Effector memory CD8-positive, alpha-beta T cell (primary cell): ENCODE data around the gene TCFL5.
"Not testable (repeated sequence)": the region's sequence is repeated elsewhere in the genome, so short reads cannot be mapped to it uniquely, and the experiment has no call there.

Experiments used
- ATAC-seq: fragments of 150-1000 bp; cut with Tn5 transposase; replicated peaks from 2 replicates; pipeline ENCODE4 v1.10.0; 2021; ENCODE audit warnings: mild to moderate bottlenecking, moderate library complexity
- DNase-seq, 3 experiments: peaks; one replicate each; pipeline ENCODE4 v3.0.0; 2021
- H3K27ac Mint-ChIP-seq, 2 donors: one replicate each; pipeline ENCODE4 v1.8.0; 2022; ENCODE audit warnings: mild to moderate bottlenecking in 2 of 2, mixed read lengths in 2 of 2, moderate library complexity in 2 of 2
- H3K27me3 Mint-ChIP-seq, 2 donors: one replicate each; pipeline ENCODE4 v1.8.0; 2022; ENCODE audit warnings: mixed read lengths in 2 of 2
- H3K36me3 Mint-ChIP-seq: one replicate; pipeline ENCODE4 v1.8.0; 2022; ENCODE audit warnings: mild to moderate bottlenecking, moderate library complexity, mixed read lengths; ENCODE audit not compliant: insufficient read depth
- H3K4me1 Mint-ChIP-seq, 2 donors: one replicate each; pipeline ENCODE4 v1.8.0; 2022; ENCODE audit warnings: low read depth in 2 of 2, mixed read lengths in 2 of 2
- H3K4me3 Mint-ChIP-seq, 2 donors: one replicate each; pipeline ENCODE4 v1.8.0; 2022; ENCODE audit warnings: mild to moderate bottlenecking in 2 of 2, mixed read lengths in 2 of 2, moderate library complexity in 2 of 2
- H3K9me3 Mint-ChIP-seq, 2 donors: one replicate each; pipeline ENCODE4 v1.8.0; 2022; ENCODE audit warnings: mixed read lengths in 2 of 2

The TCFL5 gene

GRCh38 chr20:62880935-62881661 is 19.5 kb upstream of the TCFL5 start:
- Mint-ChIP-seq H3K36me3 (peaks cover 7% of the 10 kb centered on the region), H3K9me3 (no peaks in the 10 kb centered on the region), H3K4me3 (no peak overlapping the region)

DNA sequence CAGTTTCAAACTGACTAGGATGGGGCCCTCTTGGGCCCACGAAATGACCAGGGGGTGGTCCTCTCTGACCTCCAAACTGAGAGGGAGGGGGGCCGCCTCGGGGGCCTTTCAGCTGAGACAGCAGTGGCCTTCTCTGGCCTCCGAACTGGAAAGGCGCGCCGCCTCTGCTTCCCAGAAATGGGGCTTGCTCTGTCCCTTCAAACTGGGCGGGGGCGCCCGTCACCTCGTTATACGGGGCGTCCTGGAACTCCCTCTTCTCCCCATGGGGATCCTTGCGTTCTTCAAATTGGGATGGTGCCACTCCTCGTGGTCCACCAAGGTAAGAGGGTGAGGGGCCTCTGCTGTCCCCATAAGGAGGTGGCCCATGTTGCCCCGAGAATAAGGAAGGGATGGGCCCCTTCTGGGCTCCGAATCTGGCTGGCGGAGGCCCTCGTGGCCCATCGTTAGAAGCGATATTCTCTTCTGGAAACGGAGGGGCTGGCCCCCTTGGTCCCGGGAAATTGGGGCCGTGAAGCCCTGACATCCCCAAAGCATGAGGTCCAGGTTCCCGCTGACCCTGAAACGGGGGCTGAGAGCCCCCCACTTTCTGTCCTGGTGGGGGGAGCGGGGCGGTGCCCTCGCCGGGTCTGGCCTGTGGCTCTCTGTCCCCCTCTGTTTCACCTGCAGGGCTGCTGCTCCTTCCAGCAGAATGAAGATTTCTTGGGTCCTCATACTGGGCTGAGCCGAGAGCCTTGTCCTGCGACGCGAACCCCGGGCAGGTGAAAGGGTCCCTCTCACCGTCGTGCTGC is 18.7 kb upstream of the TCFL5 start:
- H3K4me1 Mint-ChIP-seq: peaks cover 5% of the 10 kb centered on the region in 2 donors
- H3K9me3 Mint-ChIP-seq: no peaks in the 10 kb centered on the region

More at GRCh38 chr20:62880935-62881661, 19.5 kb upstream of the TCFL5 start:
- ATAC-seq: no peak
- no peak for DNase-seq
- no peak overlapping the region for H3K27ac Mint-ChIP-seq
- H3K4me1 Mint-ChIP-seq: peaks cover under 1% of the 10 kb centered on the region in 2 donors
- no peaks in the 10 kb centered on the region for H3K27me3 Mint-ChIP-seq

GRCh38 chr20:62879275-62880146 is 17.9 kb upstream of the TCFL5 start:
- Mint-ChIP-seq H3K4me3 (no peak overlapping the region), H3K4me1 (peaks cover 7% of the 10 kb centered on the region in 2 donors), H3K27ac (no peak overlapping the region), H3K36me3 (peaks cover 12% of the 10 kb centered on the region), H3K27me3 (no peaks in the 10 kb centered on the region), H3K9me3 (no peaks in the 10 kb centered on the region)
- ATAC-seq (no peak), DNase-seq (no peak)

More for the DNA sequence above, 18.7 kb upstream of the TCFL5 start:
- no peaks in the 10 kb centered on the region for H3K27me3 Mint-ChIP-seq
- DNase-seq (no peak), ATAC-seq (no peak)
- peaks cover 10% of the 10 kb centered on the region for H3K36me3 Mint-ChIP-seq
- H3K27ac Mint-ChIP-seq: no peak overlapping the region
- no peak overlapping the region for H3K4me3 Mint-ChIP-seq

DNA sequence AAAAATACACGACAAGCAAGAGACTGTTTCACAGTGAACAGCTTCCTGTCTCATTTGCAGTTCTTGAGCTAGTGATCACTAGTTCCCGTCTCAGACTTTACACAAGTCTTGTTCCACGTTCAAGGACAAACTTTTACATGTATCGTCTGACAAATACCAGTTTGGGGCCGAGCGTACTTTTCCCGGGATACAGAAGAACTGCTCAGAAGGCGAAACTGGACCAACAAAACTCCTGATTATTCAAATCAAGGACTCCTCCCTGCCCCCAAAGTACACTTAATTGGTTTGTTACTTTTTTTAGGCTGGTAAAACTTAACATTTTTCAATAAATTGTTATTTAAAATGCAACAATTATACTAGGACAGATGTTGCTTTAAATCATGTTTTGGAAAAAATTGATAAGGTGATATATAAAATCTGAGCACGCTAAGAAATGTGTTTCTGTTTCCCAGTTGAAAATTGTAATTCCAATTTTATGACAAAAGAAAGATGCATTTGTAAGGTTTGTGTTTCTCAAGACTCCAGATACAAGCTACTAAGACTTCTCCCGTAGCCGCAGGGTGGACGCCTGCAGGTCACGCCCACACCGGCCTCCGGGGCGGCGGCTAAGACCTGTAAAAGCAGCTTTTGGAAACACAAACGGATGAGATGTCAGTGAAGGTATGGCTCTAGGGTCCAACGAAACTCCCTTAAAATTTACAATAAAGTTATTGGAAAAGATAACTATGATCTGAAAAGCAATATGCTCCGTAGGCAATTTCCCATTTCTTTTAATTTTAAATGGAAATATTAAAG is 16.8 kb upstream of the TCFL5 start:
- H3K36me3 Mint-ChIP-seq: peaks cover 8% of the 10 kb centered on the region
- ATAC-seq (no peak), DNase-seq (no peak)
- H3K27ac Mint-ChIP-seq: no peak overlapping the region
- peaks cover 13 to 14% of the 10 kb centered on the region in 2 donors for H3K4me1 Mint-ChIP-seq
- H3K4me3 Mint-ChIP-seq: no peak overlapping the region
- no peaks in the 10 kb centered on the region for H3K27me3 Mint-ChIP-seq
- no peaks in the 10 kb centered on the region for H3K9me3 Mint-ChIP-seq

DNA sequence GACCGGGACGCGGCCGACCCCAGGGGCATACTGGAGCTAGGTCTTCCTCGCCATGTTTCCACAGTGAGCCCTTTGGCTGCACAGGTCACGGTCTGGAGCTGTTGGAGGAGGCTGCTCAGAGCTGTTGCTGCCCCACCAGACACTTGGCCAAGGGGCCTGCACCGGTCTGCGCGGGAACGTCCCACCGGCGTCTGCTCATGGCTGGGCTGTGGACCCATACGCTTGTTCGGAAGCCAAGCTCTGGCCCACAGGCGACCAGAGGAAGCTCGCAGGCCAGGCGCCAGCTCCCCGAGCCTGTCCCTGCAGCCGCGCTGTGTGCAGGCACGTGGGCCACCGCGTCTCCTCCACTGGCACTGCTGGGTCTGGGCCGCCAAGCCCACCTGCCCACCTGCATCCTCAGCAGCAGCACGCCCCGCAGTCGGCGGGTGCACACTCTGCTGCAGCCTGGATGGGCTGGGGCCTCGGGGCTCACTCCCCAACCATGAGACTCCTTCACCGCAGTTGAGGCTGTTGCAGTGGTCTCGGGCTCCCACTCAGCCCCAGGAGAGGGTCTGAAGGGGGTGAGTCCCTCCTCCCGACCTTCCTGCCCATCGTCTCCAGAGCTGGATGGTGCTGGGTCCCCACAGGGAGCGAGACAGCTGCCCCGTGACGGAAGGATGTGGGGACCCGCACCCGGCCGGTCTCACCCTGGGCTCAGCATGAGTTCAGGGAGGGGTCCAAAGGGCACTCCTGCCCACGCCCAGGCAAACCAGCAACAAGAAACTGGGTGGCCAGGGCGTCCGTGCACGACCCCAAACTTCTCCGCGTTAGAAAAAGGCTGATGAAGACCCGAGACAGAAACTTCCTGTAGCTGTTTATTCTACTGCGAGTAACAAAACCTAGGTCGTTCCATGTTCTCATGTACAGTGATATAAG is 15.5 kb upstream of the TCFL5 start:
- peaks cover 8% of the 10 kb centered on the region for H3K36me3 Mint-ChIP-seq
- H3K27me3 Mint-ChIP-seq: peaks cover 5 to 11% of the 10 kb centered on the region in 2 donors
- no peak overlapping the region for H3K4me3 Mint-ChIP-seq
- H3K9me3 Mint-ChIP-seq: no peaks in the 10 kb centered on the region
- H3K27ac Mint-ChIP-seq: peak overlapping the region in 1 of 2 donors; percentile 10
- peaks cover 13 to 14% of the 10 kb centered on the region in 2 donors for H3K4me1 Mint-ChIP-seq
- no peak for ATAC-seq
- DNase-seq: no peak

DNA sequence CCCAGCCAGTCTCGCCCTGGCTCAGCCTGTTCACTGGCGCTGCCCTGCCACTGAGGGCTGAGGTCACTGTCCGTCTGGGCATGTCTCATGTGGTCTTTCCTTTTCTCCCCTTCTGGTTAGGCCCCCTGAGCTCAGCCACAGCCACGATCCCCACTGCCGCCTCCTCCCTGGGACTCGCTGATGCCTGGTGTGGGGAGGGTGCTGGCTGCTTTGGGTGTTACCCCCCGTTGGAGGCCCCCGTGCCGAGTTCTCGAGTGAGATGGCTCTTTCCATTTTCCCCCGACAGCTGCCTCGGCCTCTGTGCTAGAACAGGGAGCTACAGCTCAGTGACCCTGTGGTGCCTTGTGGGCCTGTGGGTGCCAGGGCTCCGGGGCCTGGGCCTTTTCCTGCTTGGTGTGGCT is 14.9 kb upstream of the TCFL5 start:
- no peak for DNase-seq
- Mint-ChIP-seq H3K9me3 (no peaks in the 10 kb centered on the region), H3K4me3 (no peak overlapping the region), H3K27me3 (peaks cover 5 to 11% of the 10 kb centered on the region in 2 donors), H3K27ac (no peak overlapping the region), H3K36me3 (peaks cover 8% of the 10 kb centered on the region), H3K4me1 (peaks cover 13 to 14% of the 10 kb centered on the region in 2 donors)
- no peak for ATAC-seq

- Mint-ChIP-seq H3K9me3 (no peaks in the 10 kb centered on the region), H3K36me3 (peaks cover 8% of the 10 kb centered on the region), H3K4me3 (peak overlapping the region in 1 of 2 donors; percentile 23), H3K27ac (peak overlapping the region in 1 of 2 donors; percentile 81), H3K4me1 (peaks cover 13 to 14% of the 10 kb centered on the region in 2 donors), H3K27me3 (peaks cover 8 to 11% of the 10 kb centered on the region in 2 donors)
- ATAC-seq (no peak), DNase-seq (no peak)
These were observed 14.1 kb upstream of the TCFL5 start for GRCh38 chr20:62875419-62876361.

DNA sequence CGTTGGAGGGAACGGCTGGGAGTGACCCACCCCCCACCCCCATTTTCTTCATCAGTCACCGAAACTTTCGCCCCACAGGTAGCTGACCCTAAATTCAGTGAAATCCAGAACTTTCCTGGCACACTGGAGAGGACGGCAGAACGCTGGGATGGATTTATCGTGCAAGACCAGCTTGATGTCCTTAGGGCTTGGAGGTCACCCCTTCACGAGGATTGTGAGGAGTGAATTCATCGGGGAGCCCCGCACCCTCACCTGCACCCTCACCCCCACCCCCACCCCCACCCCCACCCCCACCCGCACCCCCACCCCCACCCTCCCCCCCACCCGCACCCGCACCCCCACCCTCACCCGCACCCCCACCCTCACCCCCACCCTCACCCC is 13.3 kb upstream of the TCFL5 start:
- no peak overlapping the region for H3K4me3 Mint-ChIP-seq
- H3K4me1 Mint-ChIP-seq: peaks cover 13 to 14% of the 10 kb centered on the region in 2 donors
- peak overlapping the region in 1 of 2 donors; percentile 28 for H3K27ac Mint-ChIP-seq

DNA sequence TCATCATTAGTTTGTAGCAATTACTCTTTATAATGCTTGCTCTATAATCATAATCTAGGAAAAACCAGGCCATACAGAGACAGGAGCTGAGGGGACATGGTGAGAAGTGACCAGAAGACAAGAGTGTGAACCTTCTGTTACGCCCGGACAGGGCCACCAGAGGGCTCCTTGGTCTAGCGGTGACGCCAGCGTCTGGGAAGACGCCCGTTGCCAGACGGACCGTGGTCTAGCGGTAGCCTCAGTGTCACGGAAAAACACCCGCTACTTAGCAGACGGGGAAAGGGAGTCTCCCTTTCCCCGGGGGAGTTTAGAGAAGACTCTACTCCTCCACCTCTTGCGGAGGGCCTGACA is 12.0 kb upstream of the TCFL5 start:
- H3K36me3 Mint-ChIP-seq, DNase-seq, ATAC-seq, H3K9me3 Mint-ChIP-seq: not testable (repeated sequence)
- Mint-ChIP-seq H3K4me1 (peaks cover 13 to 14% of the 10 kb centered on the region in 2 donors), H3K4me3 (peak overlapping the region; percentile 31 to 34), H3K27me3 (peaks cover 10 to 11% of the 10 kb centered on the region in 2 donors), H3K27ac (peak overlapping the region in 1 of 2 donors; percentile 28)

More for the DNA sequence above, 13.3 kb upstream of the TCFL5 start:
- no peak for DNase-seq
- Mint-ChIP-seq H3K9me3 (no peaks in the 10 kb centered on the region), H3K36me3 (peaks cover 8% of the 10 kb centered on the region), H3K27me3 (peaks cover 10 to 11% of the 10 kb centered on the region in 2 donors)
- no peak for ATAC-seq

- ATAC-seq (no peak), DNase-seq (no peak)
- peaks cover 13 to 14% of the 10 kb centered on the region in 2 donors for H3K4me1 Mint-ChIP-seq
- H3K9me3 Mint-ChIP-seq: no peaks in the 10 kb centered on the region
- peak overlapping the region; percentile 31 to 34 for H3K4me3 Mint-ChIP-seq
- peaks cover 10 to 11% of the 10 kb centered on the region in 2 donors for H3K27me3 Mint-ChIP-seq
- peaks cover 8% of the 10 kb centered on the region for H3K36me3 Mint-ChIP-seq
- no peak overlapping the region for H3K27ac Mint-ChIP-seq
These were observed 11.7 kb upstream of the TCFL5 start for GRCh38 chr20:62873280-62873679.

DNA sequence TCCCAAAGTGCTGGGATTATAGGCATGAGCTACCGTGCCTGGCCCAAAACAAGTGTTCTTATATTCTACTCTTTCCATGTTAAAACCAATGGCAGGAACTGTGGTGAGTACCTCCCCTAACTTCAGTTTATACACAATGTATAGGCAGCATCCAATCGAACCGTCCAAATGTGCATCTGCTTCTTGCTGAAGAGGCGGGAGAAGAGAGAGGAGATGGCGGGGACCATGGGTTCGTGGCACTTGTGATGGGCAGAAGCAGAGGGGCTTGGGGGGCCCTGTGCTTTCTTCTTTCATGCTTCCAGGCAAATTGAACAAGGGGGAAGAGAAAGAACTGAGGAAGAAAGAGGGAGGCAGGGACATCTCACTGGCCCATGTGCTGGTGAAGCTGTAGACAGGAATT is 11.2 kb upstream of the TCFL5 start:
- H3K36me3 Mint-ChIP-seq: peaks cover 8% of the 10 kb centered on the region
- no peak overlapping the region for H3K27ac Mint-ChIP-seq
- peaks cover 13 to 14% of the 10 kb centered on the region in 2 donors for H3K4me1 Mint-ChIP-seq
- no peaks in the 10 kb centered on the region for H3K9me3 Mint-ChIP-seq
- ATAC-seq (no peak), DNase-seq (no peak)
- H3K4me3 Mint-ChIP-seq: no peak overlapping the region
- peaks cover 10 to 11% of the 10 kb centered on the region in 2 donors for H3K27me3 Mint-ChIP-seq
